ENCODE measurements around the gene RNU1-1.
"Not testable (repeated sequence)": the region's sequence is repeated elsewhere in the genome, so short reads cannot be mapped to it uniquely, and the experiment has no call there.

DNA sequence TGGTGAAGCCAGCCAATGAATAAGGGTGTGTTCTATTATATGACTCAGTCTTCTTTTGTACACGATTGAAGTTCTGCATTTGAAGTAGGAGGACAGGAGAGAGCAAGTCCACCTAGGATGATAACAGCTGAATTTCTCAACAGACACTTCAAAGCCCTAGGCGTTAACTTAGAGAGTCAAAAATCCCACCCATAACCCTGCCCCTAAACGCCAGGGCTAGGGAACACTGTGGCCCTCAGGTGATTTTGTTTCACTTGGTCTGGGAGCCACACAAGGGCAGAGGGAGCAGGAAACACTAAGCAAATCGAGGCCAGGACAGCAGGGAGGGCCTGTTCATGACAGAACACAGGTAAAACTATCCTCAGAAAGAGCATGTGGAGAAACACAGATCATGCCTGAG lies 47.0 kb upstream of the RNU1-1 start:
- TF ChIP-seq, protein P1, sequence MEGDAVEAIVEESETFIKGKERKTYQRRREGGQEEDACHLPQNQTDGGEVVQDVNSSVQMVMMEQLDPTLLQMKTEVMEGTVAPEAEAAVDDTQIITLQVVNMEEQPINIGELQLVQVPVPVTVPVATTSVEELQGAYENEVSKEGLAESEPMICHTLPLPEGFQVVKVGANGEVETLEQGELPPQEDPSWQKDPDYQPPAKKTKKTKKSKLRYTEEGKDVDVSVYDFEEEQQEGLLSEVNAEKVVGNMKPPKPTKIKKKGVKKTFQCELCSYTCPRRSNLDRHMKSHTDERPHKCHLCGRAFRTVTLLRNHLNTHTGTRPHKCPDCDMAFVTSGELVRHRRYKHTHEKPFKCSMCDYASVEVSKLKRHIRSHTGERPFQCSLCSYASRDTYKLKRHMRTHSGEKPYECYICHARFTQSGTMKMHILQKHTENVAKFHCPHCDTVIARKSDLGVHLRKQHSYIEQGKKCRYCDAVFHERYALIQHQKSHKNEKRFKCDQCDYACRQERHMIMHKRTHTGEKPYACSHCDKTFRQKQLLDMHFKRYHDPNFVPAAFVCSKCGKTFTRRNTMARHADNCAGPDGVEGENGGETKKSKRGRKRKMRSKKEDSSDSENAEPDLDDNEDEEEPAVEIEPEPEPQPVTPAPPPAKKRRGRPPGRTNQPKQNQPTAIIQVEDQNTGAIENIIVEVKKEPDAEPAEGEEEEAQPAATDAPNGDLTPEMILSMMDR (IDR thresholded peaks at IDR 0.05) = not testable (repeated sequence)
- TF ChIP-seq POLR2AphosphoS5 (IDR thresholded peaks at IDR 0.05); POLR2A (IDR thresholded peaks at IDR 0.05); EP300 (IDR thresholded peaks at IDR 0.05; ENCODE audit: low read depth): not testable (repeated sequence)

Data from transverse colon (tissue), 4 donors.